AG04450 (cell line): ENCODE results near the gene TMEM248. TPM values are rescaled to one million over a fixed set of nuclear protein-coding genes. Genes with fewer than 3 reads are reported as not detected.

Experiments used
- CTCF ChIA-PET: fragments of 300-600, 350-600 bp; formaldehyde crosslinking; extraction: SDS; loops from one replicate; lab custom pipeline; 2022; ENCODE audit warnings: antibody characterized with exemption, inconsistent platforms; lab: Charles Lee
- POLR2A ChIA-PET: fragments of 350-600 bp; formaldehyde crosslinking; extraction: SDS; loops from one replicate; lab custom pipeline; 2021; ENCODE audit warnings: antibody characterized with exemption, inconsistent platforms; lab: Yijun Ruan, JAX
- DNase-seq: peaks from one replicate; pipeline ENCODE4 v3.0.0-alpha.2; 2011; ENCODE audit warnings: low read depth, low spot score
- H3K27ac ChIP-seq: one replicate; pipeline ENCODE4 v1.5.1; 2012; ENCODE audit warnings: low read depth, low read length, control low read depth
- H3K27me3 ChIP-seq: one replicate; pipeline ENCODE4 v1.6.0; 2012; ENCODE audit warnings: low read length; ENCODE audit not compliant: control insufficient read depth, insufficient read depth
- H3K4me3 ChIP-seq: 2 replicates; pipeline ENCODE4 v1.5.1; 2011; ENCODE audit warnings: mild to moderate bottlenecking, low read depth, low read length, control low read depth
- H3K9me3 ChIP-seq: 2 replicates; pipeline ENCODE4 v1.5.1; 2012; ENCODE audit warnings: low read length; ENCODE audit not compliant: control insufficient read depth, insufficient read depth
- CTCF ChIP-seq: IDR thresholded peaks from 2 replicates; pipeline ENCODE4 v1.5.1; 2011; ENCODE audit warnings: low read depth, low read length, control low read depth, inconsistent platforms
- polyA plus RNA-seq: library from polyadenylated mRNA; depleted of rRNA; stranded (reverse); fragments of >200 nt; gene quantifications from 2 replicates; pipeline ENCODE4 v1.2.3, GENCODE V29; 2011

The TMEM248 gene
- polyA plus RNA-seq, 1 experiment, result 145 TPM

GRCh38 chr7:66896441-66896840 lies 24.6 kb upstream of the TMEM248 start:
- no peaks in the 10 kb centered on the region for H3K27me3 ChIP-seq
- no peaks in the 10 kb centered on the region for H3K9me3 ChIP-seq
- no peak for TF ChIP-seq CTCF
- H3K4me3 ChIP-seq, result no peak overlapping the region
- no peak for DNase-seq
- POLR2A ChIA-PET, result no interaction called here
- H3K27ac ChIP-seq, result no peak overlapping the region
- CTCF ChIA-PET, result interaction anchor here (0.8 kb wide), 1 partner anchor 9 kb away, joined by 3 read pairs; no protein-coding TSS in a partner anchor

DNA sequence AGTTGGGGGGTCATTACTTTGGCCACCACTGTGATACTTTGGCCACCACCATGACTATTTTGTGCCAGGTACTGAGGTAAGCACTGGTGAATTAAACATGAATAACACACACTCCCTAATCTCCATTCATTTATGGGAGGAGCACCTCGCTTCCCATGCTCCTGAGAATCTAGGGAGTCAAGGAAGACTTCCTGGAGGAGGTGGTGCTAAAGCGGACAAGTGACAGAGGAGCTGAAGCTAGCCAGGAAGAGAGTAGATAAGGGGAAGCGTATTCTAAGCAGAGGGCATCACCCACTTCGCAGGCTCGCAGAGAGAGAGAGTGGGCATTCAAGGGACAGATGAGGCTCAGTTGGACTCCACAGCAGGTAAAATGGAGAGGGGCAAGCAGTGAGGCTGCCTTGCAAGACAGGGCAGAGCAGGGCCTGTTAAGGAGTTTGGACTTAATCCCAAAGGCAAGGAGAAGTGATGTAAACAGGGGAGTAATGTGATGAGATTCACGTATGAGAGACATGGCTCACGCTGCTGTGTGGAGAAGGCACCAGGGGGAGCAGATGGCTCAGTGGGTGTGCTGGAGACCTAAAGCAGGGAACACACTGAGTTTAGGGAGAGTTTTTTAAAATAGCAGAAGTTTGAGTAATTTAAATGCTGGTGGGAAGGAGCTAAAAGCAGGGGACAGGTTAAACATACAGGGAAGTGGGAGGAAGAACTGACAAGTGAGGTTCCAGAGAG lies 21.3 kb upstream of the TMEM248 start:
- POLR2A ChIA-PET, result no interaction called here
- no peak for DNase-seq
- no peak for TF ChIP-seq CTCF
- no peaks in the 10 kb centered on the region for H3K9me3 ChIP-seq
- H3K27ac ChIP-seq, result no peak overlapping the region
- no peaks in the 10 kb centered on the region for H3K27me3 ChIP-seq
- no peak overlapping the region for H3K4me3 ChIP-seq
- CTCF ChIA-PET, result no interaction called here

DNA sequence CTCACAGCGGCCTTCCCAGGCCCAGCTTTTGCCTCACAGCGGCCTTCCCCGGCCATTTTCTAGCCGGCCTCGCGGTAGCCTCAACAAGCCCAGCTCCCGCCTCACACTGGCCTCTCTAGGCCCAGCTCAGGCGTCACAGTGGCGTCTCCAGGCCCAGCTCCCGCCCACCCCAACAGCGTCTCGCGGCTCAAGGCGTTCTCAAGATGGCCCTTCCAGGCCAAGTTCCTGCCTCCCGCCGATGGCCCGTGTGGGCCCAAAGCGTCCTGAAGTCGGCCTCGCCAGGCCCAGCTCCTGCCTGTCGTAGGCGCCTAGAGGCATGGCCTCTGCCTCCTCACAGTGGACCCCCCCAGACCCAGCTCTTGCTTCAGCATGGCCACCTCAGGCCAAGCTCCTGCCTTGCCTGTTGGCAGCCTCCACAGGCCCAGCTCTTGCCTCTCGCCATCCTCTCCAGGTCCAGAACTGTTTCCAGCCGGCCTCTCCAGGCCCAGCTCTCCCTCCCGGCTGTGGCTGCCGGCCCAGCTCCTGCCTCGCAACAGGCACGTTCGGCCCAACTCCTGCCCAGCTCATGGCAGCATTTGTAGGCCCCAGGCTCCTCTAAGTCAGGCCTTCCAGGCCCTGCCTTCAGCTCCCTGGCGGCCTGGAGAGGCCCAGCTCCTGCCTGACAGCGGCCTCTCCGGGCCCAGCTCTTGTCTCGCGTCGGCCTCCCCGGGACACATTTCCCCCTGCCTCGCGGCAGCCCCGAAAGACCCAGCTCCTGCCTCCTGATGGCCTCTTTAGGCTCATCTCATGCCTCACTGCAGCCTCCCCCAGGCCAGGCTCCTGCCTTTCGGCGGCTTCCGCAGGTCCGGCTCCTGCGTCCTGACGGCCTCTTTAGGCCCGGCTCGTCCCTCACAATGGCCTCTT lies 18.8 kb upstream of the TMEM248 start:
- Histone ChIP-seq H3K4me3 (no peak overlapping the region), H3K9me3 (no peaks in the 10 kb centered on the region), H3K27me3 (no peaks in the 10 kb centered on the region), H3K27ac (no peak overlapping the region)
- POLR2A ChIA-PET, result interaction anchor here (1.6 kb wide), 1 partner anchor 19 kb away, joined by 4 read pairs; the partner anchor contains the start of gene TMEM248
- DNase-seq, result no peak
- CTCF ChIA-PET, result interaction anchor here (0.5 kb wide), 1 partner anchor 14 kb away, joined by 4 read pairs; no protein-coding TSS in a partner anchor
- TF ChIP-seq CTCF, result no peak

GRCh38 chr7:66902844-66903180 lies 18.2 kb upstream of the TMEM248 start:
- TF ChIP-seq CTCF, result no peak
- no peak overlapping the region for H3K4me3 ChIP-seq
- H3K9me3 ChIP-seq, result no peaks in the 10 kb centered on the region
- no peaks in the 10 kb centered on the region for H3K27me3 ChIP-seq
- POLR2A ChIA-PET, result interaction anchor here (1.6 kb wide), 1 partner anchor 18 kb away, joined by 4 read pairs; the partner anchor contains the start of gene TMEM248
- DNase-seq, result no peak
- H3K27ac ChIP-seq, result no peak overlapping the region
- CTCF ChIA-PET, result no interaction called here
